AG04449 (cell line): ENCODE data around the gene PARVG.

ENCODE experiments used
- CTCF ChIA-PET: fragments of 350-600 bp; formaldehyde crosslinking; extraction: SDS; loops from one replicate; lab custom pipeline; 2021; ENCODE audit warnings: antibody characterized with exemption; lab: Yijun Ruan, JAX
- POLR2A ChIA-PET: fragments of 400-600, 350-600 bp; formaldehyde crosslinking; extraction: SDS; loops from one replicate; lab custom pipeline; 2020; ENCODE audit warnings: antibody characterized with exemption, inconsistent platforms; lab: Yijun Ruan, JAX
- DNase-seq: peaks from one replicate; pipeline ENCODE4 v3.0.0-alpha.2; 2010; ENCODE audit warnings: low read depth, low spot score
- H3K4me3 ChIP-seq: 2 replicates; pipeline ENCODE4 v1.5.1; 2011; ENCODE audit warnings: low read depth, mild to moderate bottlenecking, control low read depth, low read length
- CTCF ChIP-seq: IDR thresholded peaks from one replicate; pipeline ENCODE4 v1.5.1; 2011; ENCODE audit warnings: mild to moderate bottlenecking, moderate library complexity, low read length, control low read depth, inconsistent platforms; ENCODE audit not compliant: insufficient read depth; ENCODE audit errors: missing control alignments

PARVG gene

GRCh38 chr22:44180706-44181032 lies at the start of gene PARVG:
Gene PARVG (plus strand): TSS chr22:44180925. CDS start chr22:44183330, 2,405 bp downstream.
- no peak for TF ChIP-seq CTCF
- DNase-seq = no peak
- H3K4me3 ChIP-seq = no peak within 1 kb of the TSS
- CTCF ChIA-PET = no interaction called here
- POLR2A ChIA-PET = interaction anchor here (0.6 kb wide), 1 partner anchor 106 kb away, joined by 4 read pairs; no protein-coding TSS in a partner anchor

- no peak overlapping the region for H3K4me3 ChIP-seq
- TF ChIP-seq CTCF = no peak
- no peak for DNase-seq
- POLR2A ChIA-PET = interaction anchor here (0.6 kb wide), 1 partner anchor 8 kb away, joined by 3 read pairs; no protein-coding TSS in a partner anchor
- CTCF ChIA-PET = interaction anchor here (1.7 kb wide), 1 partner anchor 138 kb away, joined by 5 read pairs; no protein-coding TSS in a partner anchor
Measured at GRCh38 chr22:44131412-44131811, 49.3 kb upstream of the PARVG start.

GRCh38 chr22:44131989-44132685 lies 48.6 kb upstream of the PARVG start:
- no peak overlapping the region for H3K4me3 ChIP-seq
- TF ChIP-seq CTCF = no peak
- CTCF ChIA-PET = interaction anchor here (1.7 kb wide), 1 partner anchor 139 kb away, joined by 5 read pairs; no protein-coding TSS in a partner anchor
- DNase-seq = no peak
- POLR2A ChIA-PET = no interaction called here

GRCh38 chr22:44132724-44133123 lies 48.0 kb upstream of the PARVG start:
- no peak for TF ChIP-seq CTCF
- CTCF ChIA-PET = interaction anchor here (1.7 kb wide), 1 partner anchor 140 kb away, joined by 5 read pairs; no protein-coding TSS in a partner anchor
- POLR2A ChIA-PET = no interaction called here
- H3K4me3 ChIP-seq = no peak overlapping the region
- DNase-seq = no peak

- ChIA-PET CTCF (interaction anchor here (1.7 kb wide), 1 partner anchor 140 kb away, joined by 5 read pairs; no protein-coding TSS in a partner anchor), POLR2A (no interaction called here)
- no peak for DNase-seq
- TF ChIP-seq CTCF = no peak
- no peak overlapping the region for H3K4me3 ChIP-seq
Measured at GRCh38 chr22:44133161-44133560, 47.6 kb upstream of the PARVG start.

- POLR2A ChIA-PET = no interaction called here
Measured at GRCh38 chr22:44133901-44134571, 46.7 kb upstream of the PARVG start.

More at GRCh38 chr22:44133901-44134571, 46.7 kb upstream of the PARVG start:
- CTCF ChIA-PET = no interaction called here
- no peak for TF ChIP-seq CTCF
- no peak for DNase-seq
- no peak overlapping the region for H3K4me3 ChIP-seq
